Left lung (tissue), 10 donors: ENCODE data around the gene METTL22. TPM values are rescaled to one million over a fixed set of nuclear protein-coding genes. Genes with fewer than 3 reads are reported as not detected.

Source experiments
- ATAC-seq: fragments of 200-7000 bp; cut with Tn5 transposase; one replicate; pipeline ENCODE4 v1.9.1; 2020; ENCODE audit warnings: moderate library complexity
- DNase-seq, 4 donors: peaks; one replicate each; pipeline ENCODE4 v3.0.0-alpha.2; 2013 to 2020
- H3K27ac ChIP-seq, 2 donors: fragments of 200-600 bp; sonication (generic) in 1 of 2; one replicate each; pipeline versions ENCODE4 v1.5.0 to v1.8.0; 2020 to 2021
- H3K27me3 ChIP-seq, 2 donors: fragments of 200-600 bp; sonication (generic) in 1 of 2; one replicate each; pipeline versions ENCODE4 v1.5.0 to v1.8.0; 2020 to 2021
- H3K36me3 ChIP-seq, 2 donors: fragments of 200-600 bp; sonication (generic) in 1 of 2; one replicate each; pipeline versions ENCODE4 v1.5.0 to v1.8.0; 2020 to 2021
- H3K4me1 ChIP-seq, 2 donors: fragments of 200-600 bp; one replicate each; pipeline ENCODE4 v1.8.0; 2021
- H3K4me3 ChIP-seq, 2 donors: fragments of 200-600 bp; sonication (generic) in 1 of 2; one replicate each; pipeline versions ENCODE4 v1.5.0 to v1.8.0; 2020 to 2021; ENCODE audit warnings: mild to moderate bottlenecking in 1 of 2
- H3K9me3 ChIP-seq, 2 donors: fragments of 200-600 bp; sonication (generic) in 1 of 2; one replicate each; pipeline versions ENCODE4 v1.5.0 to v1.8.0; 2020 to 2021
- intact Hi-C, 2 donors: fragments of 100-400 bp; cut with DNase I; formaldehyde crosslinking; loops; one replicate each; pipeline versions ENCODE4 v1.11.2 to v1.14.2; 2022
- polyA plus RNA-seq, 6 donors: library from polyadenylated mRNA; unstranded; fragments of 120-200 nt; gene quantifications; one replicate each; pipeline ENCODE4 v1.2.1, GENCODE V29; 2013; ENCODE audit not compliant: insufficient read length in 6 of 6
- total RNA-seq, 2 donors: library from RNA; stranded (reverse); fragmentation: NEBNext Ultra II Directional; extraction: Animal tissue kit (Norgen Biotek cat#: 25700); gene quantifications; one replicate each; pipeline ENCODE4 v1.2.1, GENCODE V29; 2021
- TF ChIP-seq, protein P1 (sequence below), 2 donors: fragments of 200-600 bp; sonication (generic) in 1 of 2; IDR thresholded peaks; one replicate each; pipeline versions ENCODE4 v1.5.0 to v1.8.0; 2021; ENCODE audit warnings: antibody characterized with exemption in 2 of 2
- donor health status: DM: no; HTN: yes; CAD: no.
- donor health status: DM: no; HTN: no; CAD: no.

Gene METTL22
- total and polyA plus RNA-seq, 8 donors: 25.9 to 43.5 (median 29.4) TPM

DNA sequence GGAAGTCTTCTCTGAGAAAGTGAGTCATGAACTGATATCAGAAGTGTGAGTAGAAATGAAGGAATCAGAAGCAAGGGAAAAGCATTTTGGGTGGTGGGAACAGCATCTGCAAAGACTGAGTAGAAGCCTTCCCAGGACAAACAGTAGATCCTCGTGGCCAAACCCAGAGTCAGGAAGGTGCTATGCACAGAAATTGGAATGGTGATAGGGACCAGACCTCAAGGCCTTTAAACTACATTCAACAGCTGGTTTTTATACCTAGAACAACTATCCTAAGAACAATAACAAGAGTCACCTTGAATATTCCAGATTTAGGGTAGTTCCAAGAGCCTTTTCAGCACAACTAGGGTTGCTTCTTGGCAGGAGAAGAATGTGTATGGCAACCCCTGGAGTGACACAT lies 68.2 kb downstream of the METTL22 start:
- ATAC-seq (no peak), DNase-seq (no peak)
- Histone ChIP-seq H3K9me3 (peaks cover 0 to 13% of the 10 kb centered on the region in 2 donors), H3K27ac (no peak overlapping the region), H3K4me1 (no peaks in the 10 kb centered on the region), H3K4me3 (no peak overlapping the region), H3K36me3 (no peaks in the 10 kb centered on the region), H3K27me3 (no peaks in the 10 kb centered on the region)
- TF ChIP-seq, protein P1, sequence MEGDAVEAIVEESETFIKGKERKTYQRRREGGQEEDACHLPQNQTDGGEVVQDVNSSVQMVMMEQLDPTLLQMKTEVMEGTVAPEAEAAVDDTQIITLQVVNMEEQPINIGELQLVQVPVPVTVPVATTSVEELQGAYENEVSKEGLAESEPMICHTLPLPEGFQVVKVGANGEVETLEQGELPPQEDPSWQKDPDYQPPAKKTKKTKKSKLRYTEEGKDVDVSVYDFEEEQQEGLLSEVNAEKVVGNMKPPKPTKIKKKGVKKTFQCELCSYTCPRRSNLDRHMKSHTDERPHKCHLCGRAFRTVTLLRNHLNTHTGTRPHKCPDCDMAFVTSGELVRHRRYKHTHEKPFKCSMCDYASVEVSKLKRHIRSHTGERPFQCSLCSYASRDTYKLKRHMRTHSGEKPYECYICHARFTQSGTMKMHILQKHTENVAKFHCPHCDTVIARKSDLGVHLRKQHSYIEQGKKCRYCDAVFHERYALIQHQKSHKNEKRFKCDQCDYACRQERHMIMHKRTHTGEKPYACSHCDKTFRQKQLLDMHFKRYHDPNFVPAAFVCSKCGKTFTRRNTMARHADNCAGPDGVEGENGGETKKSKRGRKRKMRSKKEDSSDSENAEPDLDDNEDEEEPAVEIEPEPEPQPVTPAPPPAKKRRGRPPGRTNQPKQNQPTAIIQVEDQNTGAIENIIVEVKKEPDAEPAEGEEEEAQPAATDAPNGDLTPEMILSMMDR (IDR thresholded peaks at IDR 0.05): no peak
- intact Hi-C loops: no loop called here

DNA sequence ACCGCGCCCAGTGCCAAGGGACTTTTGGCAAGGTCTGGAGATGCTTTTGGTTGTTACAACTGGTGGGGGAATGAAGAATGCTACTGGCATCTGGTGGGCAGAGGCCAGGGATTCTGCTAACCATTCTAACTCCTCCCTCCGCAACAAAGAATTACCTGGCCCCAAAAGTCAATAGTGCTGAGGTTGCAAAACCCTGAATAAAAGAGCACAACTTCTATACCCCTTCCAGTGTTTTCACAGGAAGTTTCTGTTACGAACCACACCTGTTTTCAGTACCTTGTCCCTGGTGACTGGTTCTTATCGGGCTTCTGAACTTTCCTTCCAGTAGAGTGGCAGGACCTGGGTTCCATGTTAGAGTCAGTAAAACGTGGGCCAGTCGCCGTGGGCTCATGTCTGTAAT lies 70.2 kb downstream of the METTL22 start:
- H3K27me3 ChIP-seq: no peaks in the 10 kb centered on the region
- no peak overlapping the region for H3K4me3 ChIP-seq
- ATAC-seq (no peak), DNase-seq (no peak)
- H3K27ac ChIP-seq: no peak overlapping the region
- no peaks in the 10 kb centered on the region for H3K4me1 ChIP-seq
- no peaks in the 10 kb centered on the region for H3K36me3 ChIP-seq
- TF ChIP-seq, protein P1 (IDR thresholded peaks at IDR 0.05): no peak
- intact Hi-C loops: no loop called here
- H3K9me3 ChIP-seq: peaks cover 0 to 13% of the 10 kb centered on the region in 2 donors

DNA sequence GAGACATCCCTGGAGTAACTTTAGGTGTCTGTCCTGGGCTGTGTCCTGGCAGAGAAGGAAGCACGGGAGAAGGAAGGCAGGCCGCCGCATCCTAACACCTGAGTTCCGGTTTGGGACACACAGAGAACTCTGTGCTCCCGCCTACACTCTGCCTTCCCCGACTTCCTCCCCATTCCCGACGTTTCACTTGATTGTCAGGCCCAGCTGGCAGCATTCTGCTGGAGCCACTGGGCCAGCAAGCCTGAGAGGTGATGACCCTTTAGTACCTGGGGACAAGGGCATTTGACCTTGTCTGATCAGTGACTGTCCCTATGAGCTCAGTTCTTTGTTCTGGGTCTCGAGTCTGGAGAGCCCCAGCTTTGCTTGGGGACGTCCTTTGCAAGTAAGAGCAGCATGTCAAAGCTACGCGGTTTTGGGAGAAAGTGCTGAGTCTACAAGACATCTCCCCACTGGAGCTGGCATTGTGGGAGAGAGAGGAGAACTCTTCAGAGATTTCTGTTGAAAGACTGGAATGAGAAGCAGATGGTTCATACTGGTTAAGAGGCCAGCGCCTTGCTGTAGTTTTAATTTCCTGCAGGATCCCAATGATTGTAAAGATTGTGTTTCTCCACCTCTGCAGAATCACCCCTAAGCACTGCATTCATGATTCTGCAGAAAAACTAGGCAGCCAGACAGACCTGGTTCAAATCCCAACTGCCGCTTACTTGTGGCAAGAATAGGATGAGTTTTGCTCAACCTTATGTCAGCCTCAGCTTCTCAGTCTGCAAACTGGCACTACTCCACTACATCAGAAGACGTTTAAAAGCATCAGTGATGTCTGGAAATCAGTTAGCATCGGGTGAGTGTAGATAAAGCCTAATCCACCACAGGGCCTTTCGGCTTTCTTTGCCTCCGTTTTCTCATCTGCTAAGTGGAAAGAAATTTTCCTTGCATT lies 73.6 kb downstream of the METTL22 start:
- Histone ChIP-seq H3K27me3 (no peaks in the 10 kb centered on the region), H3K4me1 (no peaks in the 10 kb centered on the region), H3K36me3 (no peaks in the 10 kb centered on the region), H3K4me3 (no peak overlapping the region), H3K27ac (no peak overlapping the region), H3K9me3 (peaks cover 0 to 2% of the 10 kb centered on the region in 2 donors)
- no peak for DNase-seq
- intact Hi-C loops: no loop called here
- TF ChIP-seq, protein P1 (IDR thresholded peaks at IDR 0.05): no peak
- no peak for ATAC-seq

DNA sequence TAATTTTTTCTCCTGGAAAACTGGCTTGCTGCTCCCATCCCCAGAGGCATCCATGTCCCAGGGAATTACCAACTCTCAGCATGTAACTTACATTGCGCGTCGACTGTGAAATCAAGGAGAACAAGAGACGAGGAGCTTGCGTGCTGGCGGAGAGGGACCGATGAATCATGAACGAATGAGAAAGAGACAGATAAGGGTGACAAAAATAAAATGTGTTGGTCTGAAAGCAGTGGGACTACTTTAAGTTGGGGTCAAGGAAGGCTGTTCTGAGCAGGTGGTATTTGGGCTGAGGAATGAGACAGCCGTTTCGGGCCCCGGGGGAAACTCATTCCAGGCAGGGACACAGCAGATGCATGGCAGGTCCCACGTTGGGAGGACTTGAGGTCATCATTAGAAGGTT lies 75.4 kb downstream of the METTL22 start:
- Histone ChIP-seq H3K4me3 (no peak overlapping the region), H3K36me3 (no peaks in the 10 kb centered on the region), H3K4me1 (no peaks in the 10 kb centered on the region), H3K27ac (no peak overlapping the region), H3K9me3 (no peaks in the 10 kb centered on the region), H3K27me3 (no peaks in the 10 kb centered on the region)
- DNase-seq: no peak
- TF ChIP-seq, protein P1 (IDR thresholded peaks at IDR 0.05): no peak
- intact Hi-C loops: no loop called here
- no peak for ATAC-seq

DNA sequence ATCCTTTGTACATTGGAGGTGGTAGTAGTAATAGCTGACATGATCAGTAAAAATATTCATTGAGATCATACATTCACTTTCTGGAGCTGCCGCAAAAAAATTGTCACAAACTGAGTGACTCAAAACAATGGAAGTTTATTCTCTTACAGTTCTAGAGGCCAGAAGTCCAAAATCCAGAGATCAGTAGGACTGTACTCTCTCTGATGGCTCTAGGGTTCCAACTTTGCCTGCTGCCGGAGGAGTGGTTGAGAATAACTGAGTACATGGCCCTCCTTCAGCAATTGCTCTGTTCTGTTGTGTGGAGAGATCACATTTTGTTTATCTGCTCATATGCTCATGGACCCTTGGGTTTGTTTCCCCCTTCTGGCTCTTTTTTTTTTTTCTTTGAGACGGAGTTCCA lies 76.5 kb downstream of the METTL22 start:
- Histone ChIP-seq H3K27me3 (no peaks in the 10 kb centered on the region), H3K36me3 (no peaks in the 10 kb centered on the region), H3K27ac (no peak overlapping the region), H3K9me3 (no peaks in the 10 kb centered on the region), H3K4me1 (no peaks in the 10 kb centered on the region), H3K4me3 (no peak overlapping the region)
- intact Hi-C loops: no loop called here
- TF ChIP-seq, protein P1 (IDR thresholded peaks at IDR 0.05): no peak
- DNase-seq (no peak), ATAC-seq (no peak)

Other genes starting within 250 kb of the METTL22 start
- gene TMEM114, start 31.2 kb upstream of the METTL22 start, total RNA-seq: not detected
- not detected for gene TMEM114, start 31.2 kb upstream of the METTL22 start, polyA plus RNA-seq
- gene ABAT, start 52.9 kb downstream of the METTL22 start, total RNA-seq: 10 to 100 TPM in 1 of 2 donors, 1 to 10 TPM in 1; 8.0 to 14.1 TPM
- 10 to 100 TPM; 32.5 to 42.6 (median 37.2) TPM for gene ABAT, start 52.9 kb downstream of the METTL22 start, polyA plus RNA-seq
- gene TMEM186, start 175.9 kb downstream of the METTL22 start, total RNA-seq: 1 to 10 TPM; 8.8 to 9.8 TPM
- 10 to 100 TPM; 11.4 to 15.6 (median 12.9) TPM for gene TMEM186, start 175.9 kb downstream of the METTL22 start, polyA plus RNA-seq
- 10 to 100 TPM; 35.8 to 38.2 TPM for gene PMM2, start 176.1 kb downstream of the METTL22 start, total RNA-seq
- gene PMM2, start 176.1 kb downstream of the METTL22 start, polyA plus RNA-seq: 10 to 100 TPM; 19.2 to 27.9 (median 22.4) TPM
- 10 to 100 TPM; 74.0 to 96.0 TPM for gene CARHSP1, start 247.3 kb downstream of the METTL22 start, total RNA-seq
- gene CARHSP1, start 247.3 kb downstream of the METTL22 start, polyA plus RNA-seq: 100 to 1,000 TPM in 1 of 6 donors, 10 to 100 TPM in 5; 85.2 to 114 (median 93.7) TPM